ENCODE data around the gene STAM.
A peak's percentile ranks its signal among the peaks of the same experiment; 100 is the strongest.
"Not testable (repeated sequence)": the region's sequence is repeated elsewhere in the genome, so short reads cannot be mapped to it uniquely, and the experiment has no call there.

STAM gene

GRCh38 chr10:17682236-17682946 lies 38.4 kb downstream of the STAM start:
- no peak for DNase-seq

DNA sequence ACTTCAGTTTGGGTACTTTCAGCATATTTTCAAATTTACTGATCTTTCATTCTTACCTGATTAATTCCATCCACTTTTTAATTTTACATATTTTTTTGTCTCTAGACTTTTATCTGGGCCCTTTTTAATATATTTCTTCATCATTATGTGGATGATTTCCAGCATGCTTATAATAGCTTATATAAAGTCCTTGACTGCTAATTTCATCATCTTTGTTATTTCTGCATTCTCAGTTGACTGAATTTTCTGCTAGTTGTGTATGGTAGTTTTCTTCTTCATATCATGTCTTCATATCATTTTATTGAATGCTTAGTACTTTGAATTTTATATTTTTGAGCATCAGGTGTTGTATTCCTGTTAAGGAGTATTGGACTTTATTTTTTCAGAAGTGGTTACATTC lies 39.6 kb downstream of the STAM start:
- no peak for DNase-seq

GRCh38 chr10:17684537-17684936 lies 40.6 kb downstream of the STAM start:
- DNase-seq = no peak

DNA sequence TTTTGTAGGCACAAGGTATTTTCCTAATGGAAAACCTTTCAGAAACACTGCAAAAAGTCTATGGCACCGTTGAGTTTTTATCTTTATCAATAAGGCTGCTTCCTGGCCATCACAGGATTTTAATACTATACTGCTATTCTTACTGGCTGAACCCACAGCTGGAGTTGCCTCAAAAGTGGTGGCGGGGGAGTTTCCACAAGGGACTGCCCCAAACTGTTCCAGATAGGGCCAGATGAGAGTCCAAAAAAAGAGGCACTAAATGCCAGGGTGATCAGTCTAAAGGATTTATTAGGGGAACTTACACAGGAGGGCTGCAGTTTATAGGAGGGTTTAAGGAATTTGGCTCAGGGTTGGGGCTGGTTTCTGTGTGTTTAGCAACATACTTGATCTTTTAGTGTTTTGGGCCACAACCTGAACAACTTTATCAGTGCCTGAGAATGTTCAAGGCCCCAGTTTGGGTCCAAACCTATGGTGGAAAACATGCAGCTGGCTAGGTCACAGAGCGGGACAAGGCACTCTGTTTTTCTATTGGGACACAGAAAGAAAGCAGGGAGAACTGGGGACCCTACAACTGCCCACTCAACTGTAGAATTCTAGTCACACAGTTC lies 41.4 kb downstream of the STAM start:
- no peak for DNase-seq

GRCh38 chr10:17687117-17687831 lies 43.3 kb downstream of the STAM start:
- DNase-seq = no peak

DNA sequence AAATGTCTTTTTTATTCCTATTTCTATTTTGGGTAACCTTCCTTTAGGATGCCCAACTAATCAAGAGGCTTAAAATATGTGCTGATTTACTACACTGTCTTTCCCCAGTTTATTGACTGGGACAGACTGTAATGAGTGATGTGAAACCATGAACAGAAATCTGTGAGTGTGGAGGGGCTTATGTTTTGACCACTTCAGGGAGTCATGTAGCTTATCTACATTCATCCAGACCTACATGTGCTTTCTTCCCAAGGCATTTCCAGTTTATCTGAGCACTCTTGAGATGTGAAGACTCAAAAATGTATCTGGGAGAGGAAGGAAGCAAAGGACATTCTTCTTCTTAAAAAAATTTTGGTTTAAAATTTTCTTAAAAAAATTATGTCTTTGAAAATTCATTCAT lies 45.2 kb downstream of the STAM start:
- DNase-seq = no peak

DNA sequence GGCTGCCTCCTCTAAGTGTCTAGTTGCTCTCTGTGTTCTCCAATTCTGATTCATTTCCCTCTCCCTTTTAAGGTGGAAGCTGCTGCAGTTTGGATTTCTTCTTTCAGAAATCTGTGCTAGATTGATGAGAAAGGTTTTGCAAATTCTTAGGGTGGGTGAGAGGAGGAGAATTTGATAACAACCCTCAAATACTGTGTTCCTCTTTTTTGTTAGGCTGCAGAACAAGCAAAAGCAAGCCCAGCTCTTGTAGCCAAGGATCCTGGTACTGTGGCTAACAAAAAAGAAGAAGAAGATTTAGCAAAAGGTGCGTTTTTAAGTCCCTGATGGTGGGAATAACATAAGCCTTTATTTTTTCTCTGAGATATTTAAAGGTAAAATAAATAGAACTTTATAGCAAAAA lies 49.1 kb downstream of the STAM start:
- DNase-seq = peak in 2 of 4 experiments; percentile 7 to 28

GRCh38 chr10:17698696-17699095 lies 54.7 kb downstream of the STAM start:
- no peak for DNase-seq

- DNase-seq = no peak
Measured at GRCh38 chr10:17701301-17701700, 57.4 kb downstream of the STAM start.

- DNase-seq = no peak
Measured at GRCh38 chr10:17703706-17704105, 59.8 kb downstream of the STAM start.

GRCh38 chr10:17708821-17709220 lies 64.9 kb downstream of the STAM start:
- DNase-seq = no peak

GRCh38 chr10:17709492-17709891 lies 65.5 kb downstream of the STAM start:
- no peak for DNase-seq

GRCh38 chr10:17710181-17710580 lies 66.2 kb downstream of the STAM start:
- no peak for DNase-seq

DNA sequence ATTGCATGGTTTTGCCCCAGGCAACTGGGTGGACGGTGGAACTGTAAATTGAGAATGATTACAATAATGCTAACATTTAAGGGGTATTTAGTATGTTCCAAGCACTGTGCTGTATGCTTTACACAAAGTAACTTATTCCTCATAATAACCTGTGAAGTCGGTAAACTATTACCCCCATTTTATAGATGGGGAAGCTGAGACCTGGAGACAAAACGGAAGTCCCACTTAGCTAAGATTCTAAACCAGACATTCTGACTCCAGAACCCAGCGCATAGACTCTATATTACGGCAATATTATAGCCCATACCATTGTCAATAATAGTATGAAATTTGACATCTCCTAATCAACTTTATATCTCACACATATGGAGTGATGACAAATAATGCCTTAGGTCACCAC lies 68.1 kb downstream of the STAM start:
- no peak for DNase-seq

DNA sequence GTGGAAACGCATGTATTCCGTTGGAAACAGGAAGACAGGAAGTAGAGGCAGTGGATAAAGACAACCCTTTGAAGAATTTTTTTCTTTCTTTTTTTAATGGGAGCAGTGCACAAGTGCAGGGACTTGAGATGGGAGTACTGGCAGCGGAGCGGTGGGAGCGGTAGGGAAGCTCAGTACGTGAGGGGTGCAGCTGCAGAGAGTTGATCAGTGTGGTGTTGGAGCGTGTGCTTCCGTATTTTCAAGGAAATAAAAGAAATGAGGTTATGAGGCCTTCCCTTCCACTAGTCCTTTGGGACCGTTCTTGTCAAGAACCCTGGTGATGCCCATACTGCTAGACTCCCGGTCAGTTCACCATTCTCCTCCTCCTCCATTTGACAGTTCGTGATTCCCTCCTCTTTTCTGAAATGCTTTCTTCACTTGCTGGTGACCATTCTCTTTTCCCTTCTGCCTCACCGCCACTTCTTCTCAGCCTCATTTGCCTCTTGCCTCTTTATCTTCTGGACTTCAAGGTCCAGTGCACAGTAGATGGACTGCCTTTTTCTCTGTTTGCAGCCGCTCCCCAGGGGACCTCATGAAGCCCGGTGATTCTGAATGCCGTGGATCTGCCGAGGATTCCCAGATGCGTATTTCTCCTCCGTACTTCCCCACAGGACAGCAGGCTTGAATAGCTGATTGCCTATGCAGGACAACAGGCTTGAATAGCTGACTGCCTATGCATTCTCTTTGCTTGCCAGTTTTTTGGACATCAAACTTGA lies 68.9 kb downstream of the STAM start:
- no peak for DNase-seq

DNA sequence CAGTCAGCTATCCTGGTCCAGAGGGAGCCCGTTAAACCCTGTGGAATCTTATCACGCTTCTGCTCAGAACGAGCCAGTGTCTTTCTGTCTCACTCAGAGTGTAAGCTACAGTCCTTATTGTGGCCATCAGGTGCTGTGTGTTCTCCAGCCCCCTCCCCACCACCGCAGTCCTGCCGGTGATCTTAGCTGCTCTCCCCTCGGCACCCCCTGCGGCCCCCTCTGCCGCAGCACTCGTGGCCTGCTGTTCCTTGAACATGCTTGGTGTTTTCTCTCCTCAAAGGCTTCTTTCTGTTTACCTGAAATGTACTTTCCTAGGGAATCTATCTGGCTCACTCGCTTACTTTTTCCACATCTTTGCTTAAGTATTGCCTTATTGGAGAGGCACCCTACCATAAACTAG lies 69.8 kb downstream of the STAM start:
- no peak for DNase-seq

DNA sequence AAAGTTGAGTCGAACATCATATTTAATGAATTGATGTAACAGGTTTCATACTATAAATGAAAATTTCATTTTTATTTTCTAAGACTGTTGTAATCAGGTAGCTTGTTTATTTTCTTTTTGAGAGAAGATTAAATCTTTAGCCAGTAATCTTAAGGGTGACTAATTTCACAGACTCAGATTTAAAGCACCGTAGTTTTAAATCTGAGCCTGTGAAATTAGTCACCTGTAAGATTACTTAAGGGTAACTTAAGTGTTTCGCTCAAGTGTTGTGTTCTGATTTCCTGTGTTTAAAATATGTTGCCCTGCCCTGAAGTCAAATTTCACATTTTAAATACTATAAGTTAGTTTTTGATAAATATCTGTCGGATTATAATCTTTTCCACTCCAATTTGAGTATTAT lies 72.2 kb downstream of the STAM start:
- DNase-seq = no peak

DNA sequence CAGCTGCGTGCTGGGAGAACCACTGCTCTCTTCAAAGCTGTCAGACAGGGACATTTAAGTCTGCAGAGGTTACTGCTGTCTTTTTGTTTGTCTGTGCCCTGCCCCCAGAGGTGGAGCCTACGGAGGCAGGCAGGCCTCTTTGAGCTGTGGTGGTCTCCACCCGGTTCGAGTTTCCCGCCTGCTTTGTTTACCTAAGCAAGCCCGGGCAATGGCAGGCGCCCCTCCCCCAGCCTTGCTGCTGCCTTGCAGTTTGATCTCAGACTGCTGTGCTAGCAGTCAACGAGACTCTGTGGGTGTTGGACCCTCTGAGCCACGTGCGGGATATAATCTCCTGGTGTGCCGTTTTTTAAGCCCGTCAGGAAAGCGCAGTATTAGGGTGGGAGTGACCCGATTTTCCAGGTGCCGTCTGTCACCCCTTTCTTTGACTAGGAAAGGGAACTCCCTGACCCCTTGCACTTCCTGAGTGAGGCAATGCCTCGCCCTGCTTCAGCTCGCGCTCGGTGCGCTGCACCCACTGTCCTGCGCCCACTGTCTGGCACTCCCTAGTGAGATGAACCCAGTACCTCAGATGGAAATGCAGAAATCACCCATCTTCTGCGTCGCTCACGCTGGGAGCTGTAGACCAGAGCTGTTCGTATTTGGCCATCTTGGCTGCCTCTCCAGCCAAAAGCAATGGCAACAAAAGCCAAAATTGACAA lies 78.5 kb downstream of the STAM start:
- DNase-seq = not testable (repeated sequence)

DNA sequence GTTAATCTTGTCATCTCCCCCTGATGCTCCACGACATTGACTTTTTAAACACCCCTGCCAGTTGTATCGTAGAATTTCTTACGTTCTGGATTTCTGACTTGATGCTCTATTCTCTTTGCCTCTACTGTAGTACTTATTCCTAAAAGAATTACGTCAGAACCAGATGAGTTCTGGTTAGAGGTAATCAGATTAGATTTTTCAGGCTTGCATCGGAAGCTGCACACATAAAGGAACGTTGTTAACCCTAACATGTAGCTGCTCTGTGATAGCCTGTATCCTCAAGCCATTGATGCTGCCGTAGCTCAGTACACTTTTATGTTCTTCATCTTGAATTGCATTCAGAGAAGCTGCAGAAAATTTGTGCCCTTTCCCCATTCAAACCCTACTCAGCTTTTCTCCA lies 81.8 kb downstream of the STAM start:
- no peak for DNase-seq

DNA sequence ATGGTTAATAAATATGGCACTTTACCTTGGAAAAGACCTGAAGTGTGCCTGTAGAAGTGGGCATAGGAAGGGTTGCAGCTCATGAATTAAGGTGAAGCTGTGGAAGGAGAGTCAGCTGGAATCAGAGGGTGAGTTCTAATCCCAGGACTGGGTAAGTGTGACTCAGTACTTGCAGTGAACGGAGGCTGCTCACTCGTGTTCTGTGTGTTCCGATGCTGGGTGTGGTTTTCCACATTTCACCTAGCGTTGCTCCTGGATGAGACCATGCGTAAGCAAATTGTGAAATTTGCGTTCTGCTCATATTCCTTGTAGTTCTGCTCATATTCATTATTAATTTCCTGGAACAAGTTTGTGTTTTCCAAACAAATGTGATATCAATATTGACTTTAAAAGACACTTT lies 85.7 kb downstream of the STAM start:
- no peak for DNase-seq

- no peak for DNase-seq
Measured at GRCh38 chr10:17730667-17731066, 86.7 kb downstream of the STAM start.

DNA sequence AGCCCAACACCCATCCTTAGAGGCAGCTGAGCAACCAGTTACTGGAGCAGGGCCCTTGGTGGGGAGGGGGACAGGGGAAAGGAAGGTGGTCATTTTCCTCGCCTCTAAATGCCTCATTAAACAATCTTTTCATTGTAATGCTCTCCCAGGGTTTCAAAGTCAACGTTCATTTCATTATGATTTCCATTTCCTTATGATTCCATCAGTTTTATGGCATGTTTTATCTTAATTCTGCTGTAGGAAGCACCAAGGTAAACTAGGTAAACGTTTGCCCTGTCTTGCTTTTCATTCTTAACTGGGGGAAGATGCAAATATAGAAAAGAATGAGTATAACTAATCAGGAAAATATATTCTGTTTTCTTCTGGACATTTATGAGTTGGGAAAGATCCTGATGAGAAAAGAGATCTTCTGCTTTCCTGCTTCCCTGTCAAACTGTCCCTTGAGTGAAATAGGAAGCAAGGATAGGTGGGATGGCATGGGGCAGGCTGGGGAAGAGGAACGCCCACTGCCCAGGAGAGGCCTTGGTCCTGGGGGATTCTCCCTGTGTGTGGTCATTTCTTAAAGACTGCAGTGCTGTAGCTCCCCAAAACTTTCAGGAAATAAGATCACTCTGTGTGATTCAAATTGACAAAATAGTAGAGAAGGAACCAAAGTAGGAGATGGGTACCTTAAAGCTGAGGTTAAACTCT lies 87.5 kb downstream of the STAM start:
- no peak for DNase-seq
